Daoy (cell line): ENCODE data around the gene TPCN1. TPM values are rescaled to one million over a fixed set of nuclear protein-coding genes. Genes with fewer than 3 reads are reported as not detected.

Source experiments
- DNase-seq: peaks from one replicate; pipeline ENCODE4 v3.0.0-alpha.2; 2015; ENCODE audit warnings: low read depth
- total RNA-seq: library from RNA; depleted of rRNA; stranded (reverse); fragments of >200 nt; shearing (Covaris generic); gene quantifications from 2 replicates; pipeline ENCODE4 v1.2.3, GENCODE V29; 2014; rRNA removed

TPCN1 gene
- total RNA-seq, 1 experiment from 2014 or later: 10.4 TPM

- DNase-seq: no peak
Measured at GRCh38 chr12:113333877-113334785, 112.9 kb downstream of the TPCN1 start.

DNA sequence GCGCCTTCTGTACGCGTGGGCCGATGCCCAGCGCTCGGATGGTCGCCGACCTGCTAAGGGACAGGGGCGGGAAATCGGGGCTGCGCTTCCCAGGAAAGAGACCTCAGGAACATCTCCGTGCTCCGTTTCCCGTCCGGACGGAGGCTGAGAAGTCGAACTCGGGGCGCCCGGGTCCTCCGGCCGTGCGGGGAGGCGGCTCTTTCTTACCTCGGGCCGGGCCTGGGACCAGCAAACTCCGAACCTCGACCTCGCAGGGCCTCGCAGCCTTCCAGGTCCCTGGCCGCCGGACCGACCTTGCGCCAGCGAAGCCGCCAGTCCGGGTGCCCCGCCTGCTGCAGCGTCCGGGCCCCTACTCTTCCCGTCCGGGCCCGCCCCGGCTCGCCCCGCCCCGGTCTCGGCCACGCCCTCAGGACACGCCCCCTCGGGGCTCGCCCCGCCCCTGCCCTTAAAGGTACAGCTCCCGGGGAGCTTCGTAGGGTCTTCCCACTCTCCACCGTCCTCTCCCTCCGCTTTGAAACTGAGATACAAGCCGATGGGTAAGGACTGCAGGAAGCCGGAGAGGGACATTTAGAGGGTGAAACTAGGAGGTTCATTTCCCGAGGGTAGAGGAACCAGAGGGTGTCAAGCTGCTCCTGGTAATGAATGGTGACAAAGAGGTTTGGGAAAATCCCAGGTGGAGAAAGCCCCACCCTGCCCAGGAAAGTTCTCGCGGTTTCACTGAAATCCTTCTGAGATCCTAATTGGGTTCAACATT, 113.7 kb downstream of the TPCN1 start, which contains the start of gene SLC8B1:
SLC8B1 (minus strand) TSS at position 324 of the 754 bp plus-strand sequence. CDS start 2,231 bp downstream, outside the sequence.
- peak; percentile 88 for DNase-seq

DNA sequence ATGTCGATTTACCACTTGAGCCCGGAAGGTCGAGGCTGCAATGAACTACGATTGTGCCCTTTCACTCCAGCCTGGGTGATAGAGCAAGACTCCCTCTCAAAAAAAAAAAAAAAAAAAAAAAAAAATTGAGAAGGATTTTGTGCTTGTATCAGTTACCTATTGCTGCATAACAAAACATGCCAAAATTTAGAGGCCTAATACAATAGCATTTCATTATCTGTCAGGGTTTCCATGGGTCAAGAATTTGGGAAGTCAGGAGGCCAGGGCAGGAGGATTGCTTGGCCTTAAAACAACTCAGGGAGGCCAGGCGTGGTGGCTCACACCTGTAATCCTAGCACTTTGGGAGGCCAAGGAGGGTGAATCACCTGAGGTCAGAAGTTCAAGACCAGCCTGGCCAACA, 118.3 kb downstream of the TPCN1 start:
- no peak for DNase-seq

- DNase-seq: no peak
Measured at GRCh38 chr12:113340061-113340460, 118.8 kb downstream of the TPCN1 start.

GRCh38 chr12:113341535-113341934, 120.3 kb downstream of the TPCN1 start:
- no peak for DNase-seq

DNA sequence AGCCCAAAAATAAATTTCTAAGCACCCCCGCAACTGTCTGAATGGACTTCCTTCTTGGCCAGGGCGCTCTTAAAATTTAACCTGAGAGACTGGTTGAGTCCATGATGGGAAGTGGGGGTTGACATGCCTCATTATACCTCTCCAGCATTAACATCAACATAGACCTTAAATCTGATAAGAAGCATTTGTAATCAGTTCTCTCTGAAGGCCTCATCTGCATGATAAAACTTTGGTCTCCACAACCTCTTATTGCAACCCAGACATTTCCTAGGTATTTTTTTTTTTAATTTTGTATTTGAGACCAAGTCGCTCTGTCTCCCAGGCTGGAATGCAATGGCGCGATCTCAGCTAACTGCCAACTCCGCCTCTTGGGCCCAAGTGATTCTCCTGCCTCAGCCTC, 124.1 kb downstream of the TPCN1 start:
- no peak for DNase-seq

DNA sequence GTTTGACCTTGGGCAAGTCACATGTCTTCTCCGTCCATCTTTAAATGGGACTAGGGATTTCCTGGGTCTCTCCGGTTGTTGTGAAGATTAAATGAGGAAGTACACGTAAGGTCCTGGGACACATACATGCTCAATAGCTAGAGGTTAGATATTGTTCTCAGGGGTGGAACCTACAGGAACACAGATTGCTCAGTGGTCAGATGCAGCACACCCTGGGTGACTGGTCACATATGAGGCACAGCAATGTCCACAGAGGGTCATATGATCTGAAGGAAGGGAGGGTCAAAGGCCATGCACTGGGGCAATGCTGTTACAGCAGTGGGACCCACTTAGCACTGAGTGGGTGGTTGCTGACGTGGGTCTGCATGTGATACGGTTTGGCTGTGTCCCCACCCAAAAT, 125.1 kb downstream of the TPCN1 start:
- DNase-seq: no peak

GRCh38 chr12:113347107-113347506, 125.8 kb downstream of the TPCN1 start:
- no peak for DNase-seq

GRCh38 chr12:113347892-113348291, 126.6 kb downstream of the TPCN1 start:
- DNase-seq: no peak

Other genes with a start within 250 kb of the TPCN1 start
- gene OAS2, start 242.9 kb upstream of the TPCN1 start, total RNA-seq: 3.9 and 5.1 TPM in 2 replicates
- 0.24 and 2.3 TPM in 2 replicates for gene DTX1, start 164.7 kb upstream of the TPCN1 start, total RNA-seq
- gene RASAL1, start 85.7 kb upstream of the TPCN1 start, total RNA-seq: 0.06 TPM in 1 of 2 replicates, not detected in the other
- gene CFAP73, start 71.7 kb upstream of the TPCN1 start, total RNA-seq: not detected in 2 replicates
- 60.1 and 78.5 TPM in 2 replicates for gene DDX54, start 36.0 kb upstream of the TPCN1 start, total RNA-seq
- gene RITA1, start 35.7 kb upstream of the TPCN1 start, total RNA-seq: 26.0 and 31.8 TPM in 2 replicates
- 13.4 and 16.4 TPM in 2 replicates for gene SLC8B1, start 113.6 kb downstream of the TPCN1 start, total RNA-seq
- 6.1 and 22.2 TPM in 2 replicates for gene PLBD2, start 137.1 kb downstream of the TPCN1 start, total RNA-seq
- gene SDS, start 182.4 kb downstream of the TPCN1 start, total RNA-seq: not detected in 2 replicates
- gene SDSL, start 200.9 kb downstream of the TPCN1 start, total RNA-seq: 41.7 and 42.8 TPM in 2 replicates